Gastrocnemius medialis (tissue), 4 donors: ENCODE results near the gene KCNK18.

Experiments
- CTCF ChIP-seq, 5 experiments: fragments of 450-650 bp in 3 of 5; fragments of 200-600 bp in 2 of 5; sonication (generic) in 2 of 5; IDR thresholded peaks in 4 of 5; conservative IDR thresholded peaks in 1 of 5; 1 replicate in 4 of 5; 2 replicates in 1 of 5; pipeline ENCODE4 v1.5.1; 2016 to 2019; ENCODE audit warnings: antibody characterized with exemption in 5 of 5, mild to moderate bottlenecking in 3 of 5, moderate library complexity in 3 of 5
- POLR2A ChIP-seq, 2 donors: fragments of 450-650 bp; IDR thresholded peaks; one replicate each; pipeline ENCODE4 v1.6.1; 2017; ENCODE audit warnings: antibody characterized with exemption in 2 of 2, mild to moderate bottlenecking in 2 of 2, moderate library complexity in 2 of 2

- TF ChIP-seq POLR2A (IDR thresholded peaks at IDR 0.05) (no peak), CTCF (IDR thresholded peaks at IDR 0.05 in 4 of 5, conservative IDR thresholded peaks at IDR 0.05 in 1 of 5) (no peak)
Observed at GRCh38 chr10:117239721-117240620, 42.7 kb downstream of the KCNK18 start.
